GM12878 (cell line): Measurements from ENCODE around the gene MSH5. TPM values are rescaled to one million over a fixed set of nuclear protein-coding genes. Genes with fewer than 3 reads are reported as not detected.

Experiments
- BMI1 ChIP-seq: fragments of 450-650 bp; IDR thresholded peaks from 2 replicates; pipeline ENCODE4 v1.6.1; 2016; ENCODE audit warnings: mild to moderate bottlenecking, moderate library complexity, borderline replicate concordance
- CBX3 ChIP-seq: fragments of 200-600 bp; sonication (generic); IDR thresholded peaks from 2 replicates; pipeline ENCODE4 v1.6.1; 2016; ENCODE audit warnings: low read depth, borderline replicate concordance
- CREB1 ChIP-seq: IDR thresholded peaks from 2 replicates; pipeline ENCODE4 v1.6.1; 2012; ENCODE audit warnings: low read depth, mild to moderate bottlenecking, inconsistent platforms
- EGR1 ChIP-seq, 2 experiments: IDR thresholded peaks; 1 replicate in 1 of 2; 2 replicates in 1 of 2; pipeline ENCODE4 v1.6.1; 2011 to 2012; ENCODE audit warnings: low read depth in 2 of 2, low read length in 2 of 2, borderline replicate concordance in 1 of 2, mild to moderate bottlenecking in 1 of 2, moderate library complexity in 1 of 2
- FOXM1 ChIP-seq: IDR thresholded peaks from 2 replicates; pipeline ENCODE4 v1.6.1; 2012; ENCODE audit warnings: low read depth, mild to moderate bottlenecking, inconsistent platforms, low read length, moderate library complexity
- IRF4 ChIP-seq: IDR thresholded peaks from 2 replicates; pipeline ENCODE4 v1.6.1; 2011; ENCODE audit warnings: low read depth, low read length
- MYC ChIP-seq: IDR thresholded peaks from 2 replicates; pipeline ENCODE4 v1.6.1; 2011; ENCODE audit warnings: mild to moderate bottlenecking, low read length, moderate library complexity, inconsistent platforms; ENCODE audit not compliant: insufficient read depth, insufficient replicate concordance, insufficient read length, severe bottlenecking
- NFIC ChIP-seq: IDR thresholded peaks from 2 replicates; pipeline ENCODE4 v1.6.1; 2012; ENCODE audit warnings: low read depth, mild to moderate bottlenecking, inconsistent platforms, low read length, moderate library complexity
- SMARCA5 ChIP-seq: fragments of 450-650 bp; IDR thresholded peaks from 2 replicates; pipeline ENCODE4 v1.6.1; 2017; ENCODE audit warnings: mild to moderate bottlenecking
- SP1 ChIP-seq: IDR thresholded peaks from one replicate; pipeline ENCODE4 v1.6.1; 2011; ENCODE audit warnings: low read depth, low read length
- SPI1 ChIP-seq: IDR thresholded peaks from 2 replicates; pipeline ENCODE4 v1.6.1; 2011; ENCODE audit warnings: low read depth, mild to moderate bottlenecking, low read length, moderate library complexity, borderline replicate concordance; ENCODE audit not compliant: insufficient read depth
- SRF ChIP-seq, 2 experiments: IDR thresholded peaks; 2 replicates each; pipeline ENCODE4 v1.6.1; 2011; ENCODE audit warnings: low read depth in 2 of 2, low read length in 2 of 2, mild to moderate bottlenecking in 1 of 2, moderate library complexity in 1 of 2
- STAT3 ChIP-seq: IDR thresholded peaks from 2 replicates; pipeline ENCODE4 v1.6.1; 2011; ENCODE audit warnings: low read depth, low read length, improper control_type of control experiment
- SUZ12 ChIP-seq: fragments of 200-600 bp; sonication (generic); IDR thresholded peaks from one replicate; pipeline ENCODE4 v1.6.1; 2018; ENCODE audit warnings: antibody characterized with exemption, mild to moderate bottlenecking; ENCODE audit not compliant: unreplicated experiment
- TCF7 ChIP-seq: IDR thresholded peaks from 2 replicates; pipeline ENCODE4 v1.6.1; 2014; ENCODE audit warnings: antibody characterized with exemption, borderline replicate concordance
- ZNF217 ChIP-seq: fragments of 450-650 bp; IDR thresholded peaks from 2 replicates; pipeline ENCODE4 v1.6.1; 2017; ENCODE audit warnings: antibody characterized with exemption, mild to moderate bottlenecking
- polyA plus RNA-seq, 11 experiments: library from polyadenylated mRNA; depleted of rRNA in 4 of 11; unstranded in 6 of 11; stranded (reverse) in 5 of 11; fragments of >200 nt; fragmentation: Nextera tagmentation in 4 of 11; fragmentation: Illumina TruSeq in 1 of 11; extraction: Ambion mirVana in 4 of 11; extraction: Trizol in 1 of 11; gene quantifications; 1 replicate in 1 of 11; 2 replicates in 10 of 11; pipeline versions ENCODE4 v1.2.1 to v1.2.3, GENCODE V29; 2011 to 2016; ENCODE audit warnings: inconsistent platforms in 2 of 11, missing spikeins in 2 of 11, low read depth in 1 of 11
- total RNA-seq, 4 experiments: library from RNA; depleted of rRNA in 3 of 4; stranded (reverse); fragments of >200 nt in 3 of 4; fragmentation: Illumina TruSeq in 1 of 4; extraction: Trizol in 1 of 4; gene quantifications; 2 replicates each; pipeline versions ENCODE4 v1.2.1 to v1.2.3, GENCODE V29; 2013 to 2021
- TF ChIP-seq, protein P1 (sequence below): IDR thresholded peaks from 2 replicates; pipeline ENCODE4 v1.6.1; 2012; ENCODE audit warnings: mild to moderate bottlenecking, low read depth, low read length
- TF ChIP-seq, protein P2 (sequence below): fragments of 450-650 bp; IDR thresholded peaks from 2 replicates; pipeline ENCODE4 v1.6.1; 2017; ENCODE audit warnings: mild to moderate bottlenecking, moderate library complexity
- TF ChIP-seq, protein P3 (sequence below), 3 experiments: IDR thresholded peaks in 2 of 3; conservative IDR thresholded peaks in 1 of 3; 2 replicates each; pipeline ENCODE4 v1.5.1; 2011; ENCODE audit warnings: low read depth in 3 of 3, low read length in 3 of 3, mild to moderate bottlenecking in 3 of 3, control low read depth in 2 of 3, moderate library complexity in 2 of 3, inconsistent platforms in 1 of 3, mixed read lengths in 1 of 3; ENCODE audit not compliant: control insufficient read depth in 2 of 3, insufficient read depth in 1 of 3; ENCODE audit errors: extremely low read depth in 1 of 3

Gene MSH5
- total and polyA plus RNA-seq, 10 of the 15 experiments (the other 5 are each of a cell fraction or from before 2014, with no cell fraction given): 9.1 to 52.7 (median 30.0) TPM

DNA sequence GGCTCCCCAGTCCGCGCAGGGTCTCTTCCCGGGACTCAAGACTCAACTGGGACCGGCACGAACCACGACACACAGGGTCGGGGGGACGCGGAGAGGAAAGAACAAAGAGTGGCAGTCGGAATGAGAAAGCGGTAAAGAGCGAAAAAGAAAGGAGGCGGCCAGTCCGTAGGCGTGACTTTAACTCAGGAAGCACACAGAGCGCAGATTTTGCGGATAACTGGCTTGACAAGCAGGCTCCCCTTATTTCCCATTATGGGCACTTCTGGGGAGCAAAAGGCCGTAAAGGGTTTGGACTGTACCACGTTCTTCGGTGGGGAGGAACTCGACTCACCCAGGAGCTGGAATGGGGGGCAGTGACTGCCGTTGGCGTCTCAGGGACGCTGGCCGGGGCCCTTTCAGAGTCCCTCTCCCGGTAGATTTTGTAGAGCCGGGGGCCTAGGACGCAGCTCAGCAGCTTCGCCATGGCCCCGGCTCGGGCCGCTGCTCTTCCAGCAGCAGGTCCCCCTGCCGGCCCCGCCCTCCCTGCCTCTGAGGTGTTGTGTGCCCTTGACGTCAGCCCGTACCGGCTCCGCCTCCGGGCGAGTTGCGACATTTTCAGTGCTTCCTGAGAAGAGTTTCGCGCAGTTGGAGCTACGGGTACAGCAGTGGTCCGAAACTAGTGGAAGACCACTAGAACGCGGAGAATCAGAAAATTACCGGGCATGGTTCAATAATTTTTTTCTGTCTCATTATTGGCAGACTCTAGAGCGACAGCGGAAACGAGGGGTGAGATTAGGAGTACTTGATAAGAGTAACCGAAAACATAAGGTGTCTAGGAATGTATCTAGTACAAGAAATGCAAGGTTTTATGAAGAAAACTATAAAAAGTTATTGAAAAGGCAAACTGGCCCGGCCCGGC lies 36.7 kb upstream of the MSH5 start, which contains the start of gene ABHD16A (continued):
- TF ChIP-seq, protein P1, sequence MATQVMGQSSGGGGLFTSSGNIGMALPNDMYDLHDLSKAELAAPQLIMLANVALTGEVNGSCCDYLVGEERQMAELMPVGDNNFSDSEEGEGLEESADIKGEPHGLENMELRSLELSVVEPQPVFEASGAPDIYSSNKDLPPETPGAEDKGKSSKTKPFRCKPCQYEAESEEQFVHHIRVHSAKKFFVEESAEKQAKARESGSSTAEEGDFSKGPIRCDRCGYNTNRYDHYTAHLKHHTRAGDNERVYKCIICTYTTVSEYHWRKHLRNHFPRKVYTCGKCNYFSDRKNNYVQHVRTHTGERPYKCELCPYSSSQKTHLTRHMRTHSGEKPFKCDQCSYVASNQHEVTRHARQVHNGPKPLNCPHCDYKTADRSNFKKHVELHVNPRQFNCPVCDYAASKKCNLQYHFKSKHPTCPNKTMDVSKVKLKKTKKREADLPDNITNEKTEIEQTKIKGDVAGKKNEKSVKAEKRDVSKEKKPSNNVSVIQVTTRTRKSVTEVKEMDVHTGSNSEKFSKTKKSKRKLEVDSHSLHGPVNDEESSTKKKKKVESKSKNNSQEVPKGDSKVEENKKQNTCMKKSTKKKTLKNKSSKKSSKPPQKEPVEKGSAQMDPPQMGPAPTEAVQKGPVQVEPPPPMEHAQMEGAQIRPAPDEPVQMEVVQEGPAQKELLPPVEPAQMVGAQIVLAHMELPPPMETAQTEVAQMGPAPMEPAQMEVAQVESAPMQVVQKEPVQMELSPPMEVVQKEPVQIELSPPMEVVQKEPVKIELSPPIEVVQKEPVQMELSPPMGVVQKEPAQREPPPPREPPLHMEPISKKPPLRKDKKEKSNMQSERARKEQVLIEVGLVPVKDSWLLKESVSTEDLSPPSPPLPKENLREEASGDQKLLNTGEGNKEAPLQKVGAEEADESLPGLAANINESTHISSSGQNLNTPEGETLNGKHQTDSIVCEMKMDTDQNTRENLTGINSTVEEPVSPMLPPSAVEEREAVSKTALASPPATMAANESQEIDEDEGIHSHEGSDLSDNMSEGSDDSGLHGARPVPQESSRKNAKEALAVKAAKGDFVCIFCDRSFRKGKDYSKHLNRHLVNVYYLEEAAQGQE: no peak
- no peak for TF ChIP-seq TCF7
- TF ChIP-seq STAT3: no peak
- TF ChIP-seq SUZ12: no peak
- TF ChIP-seq EGR1 (IDR thresholded peaks at IDR 0.05; ENCODE audit: borderline replicate concordance in 1 of 2, low read depth in 2 of 2, low read length in 2 of 2): 0 out of 3 replicates have a peak, but pooled peaks of 1 of the 2 experiments have one; percentile 4
- TF ChIP-seq SPI1: no peak
- TF ChIP-seq CREB1: peak; percentile 96
- TF ChIP-seq, protein P2, sequence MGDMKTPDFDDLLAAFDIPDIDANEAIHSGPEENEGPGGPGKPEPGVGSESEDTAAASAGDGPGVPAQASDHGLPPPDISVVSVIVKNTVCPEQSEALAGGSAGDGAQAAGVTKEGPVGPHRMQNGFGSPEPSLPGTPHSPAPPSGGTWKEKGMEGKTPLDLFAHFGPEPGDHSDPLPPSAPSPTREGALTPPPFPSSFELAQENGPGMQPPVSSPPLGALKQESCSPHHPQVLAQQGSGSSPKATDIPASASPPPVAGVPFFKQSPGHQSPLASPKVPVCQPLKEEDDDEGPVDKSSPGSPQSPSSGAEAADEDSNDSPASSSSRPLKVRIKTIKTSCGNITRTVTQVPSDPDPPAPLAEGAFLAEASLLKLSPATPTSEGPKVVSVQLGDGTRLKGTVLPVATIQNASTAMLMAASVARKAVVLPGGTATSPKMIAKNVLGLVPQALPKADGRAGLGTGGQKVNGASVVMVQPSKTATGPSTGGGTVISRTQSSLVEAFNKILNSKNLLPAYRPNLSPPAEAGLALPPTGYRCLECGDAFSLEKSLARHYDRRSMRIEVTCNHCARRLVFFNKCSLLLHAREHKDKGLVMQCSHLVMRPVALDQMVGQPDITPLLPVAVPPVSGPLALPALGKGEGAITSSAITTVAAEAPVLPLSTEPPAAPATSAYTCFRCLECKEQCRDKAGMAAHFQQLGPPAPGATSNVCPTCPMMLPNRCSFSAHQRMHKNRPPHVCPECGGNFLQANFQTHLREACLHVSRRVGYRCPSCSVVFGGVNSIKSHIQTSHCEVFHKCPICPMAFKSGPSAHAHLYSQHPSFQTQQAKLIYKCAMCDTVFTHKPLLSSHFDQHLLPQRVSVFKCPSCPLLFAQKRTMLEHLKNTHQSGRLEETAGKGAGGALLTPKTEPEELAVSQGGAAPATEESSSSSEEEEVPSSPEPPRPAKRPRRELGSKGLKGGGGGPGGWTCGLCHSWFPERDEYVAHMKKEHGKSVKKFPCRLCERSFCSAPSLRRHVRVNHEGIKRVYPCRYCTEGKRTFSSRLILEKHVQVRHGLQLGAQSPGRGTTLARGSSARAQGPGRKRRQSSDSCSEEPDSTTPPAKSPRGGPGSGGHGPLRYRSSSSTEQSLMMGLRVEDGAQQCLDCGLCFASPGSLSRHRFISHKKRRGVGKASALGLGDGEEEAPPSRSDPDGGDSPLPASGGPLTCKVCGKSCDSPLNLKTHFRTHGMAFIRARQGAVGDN: 0 out of 2 replicates have a peak, but pooled peaks have one; percentile 8
- TF ChIP-seq MYC: no peak
- no peak; the same call in 1 of the 2 replicates for TF ChIP-seq FOXM1
- no peak for TF ChIP-seq SMARCA5
- TF ChIP-seq, protein P3, sequence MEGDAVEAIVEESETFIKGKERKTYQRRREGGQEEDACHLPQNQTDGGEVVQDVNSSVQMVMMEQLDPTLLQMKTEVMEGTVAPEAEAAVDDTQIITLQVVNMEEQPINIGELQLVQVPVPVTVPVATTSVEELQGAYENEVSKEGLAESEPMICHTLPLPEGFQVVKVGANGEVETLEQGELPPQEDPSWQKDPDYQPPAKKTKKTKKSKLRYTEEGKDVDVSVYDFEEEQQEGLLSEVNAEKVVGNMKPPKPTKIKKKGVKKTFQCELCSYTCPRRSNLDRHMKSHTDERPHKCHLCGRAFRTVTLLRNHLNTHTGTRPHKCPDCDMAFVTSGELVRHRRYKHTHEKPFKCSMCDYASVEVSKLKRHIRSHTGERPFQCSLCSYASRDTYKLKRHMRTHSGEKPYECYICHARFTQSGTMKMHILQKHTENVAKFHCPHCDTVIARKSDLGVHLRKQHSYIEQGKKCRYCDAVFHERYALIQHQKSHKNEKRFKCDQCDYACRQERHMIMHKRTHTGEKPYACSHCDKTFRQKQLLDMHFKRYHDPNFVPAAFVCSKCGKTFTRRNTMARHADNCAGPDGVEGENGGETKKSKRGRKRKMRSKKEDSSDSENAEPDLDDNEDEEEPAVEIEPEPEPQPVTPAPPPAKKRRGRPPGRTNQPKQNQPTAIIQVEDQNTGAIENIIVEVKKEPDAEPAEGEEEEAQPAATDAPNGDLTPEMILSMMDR (IDR thresholded peaks at IDR 0.05 in 2 of 3, conservative IDR thresholded peaks at IDR 0.05 in 1 of 3; ENCODE audit: control insufficient read depth in 2 of 3, extremely low read depth in 1 of 3, insufficient read depth in 1 of 3, low read depth in 3 of 3, low read length in 3 of 3): 0 out of 6 replicates have a peak, but pooled peaks of 1 of the 3 experiments have one; percentile 11
- TF ChIP-seq ZNF217: no peak
- no peak for TF ChIP-seq CBX3
- no peak for TF ChIP-seq BMI1
- TF ChIP-seq SP1: no peak
- TF ChIP-seq SRF (IDR thresholded peaks at IDR 0.05; ENCODE audit: low read depth in 2 of 2, low read length in 2 of 2): peak; percentile 27 to 89; a peak in 3 of 4 replicates
- 0 out of 2 replicates have a peak, but pooled peaks have one; percentile 5 for TF ChIP-seq IRF4
- no peak for TF ChIP-seq NFIC
